Thoracic aorta (tissue), 2 donors: Measurements from ENCODE around the gene DNM3. TPM values are rescaled to one million over a fixed set of nuclear protein-coding genes. Genes with fewer than 3 reads are reported as not detected.
"Not testable (repeated sequence)": the region's sequence is repeated elsewhere in the genome, so short reads cannot be mapped to it uniquely, and the experiment has no call there.

Experiments used
- ATAC-seq: fragments of 150-250 bp; one replicate; pipeline ENCODE4 v1.8.0; 2017; ENCODE audit warnings: low read depth; ENCODE audit not compliant: insufficient number of reproducible peaks, low FRiP score
- DNase-seq: peaks from one replicate; pipeline ENCODE4 v3.0.0-alpha.2; 2020; ENCODE audit warnings: low spot score
- H3K27ac ChIP-seq, 2 donors: fragments of 200-600 bp; sonication (generic); 1 replicate in 1 of 2; 2 replicates in 1 of 2; pipeline ENCODE4 v1.5.1; 2016; ENCODE audit warnings: mild to moderate bottlenecking in 2 of 2, moderate library complexity in 2 of 2
- H3K27me3 ChIP-seq: fragments of 200-600 bp; sonication (generic); replicated peaks from 2 replicates; pipeline ENCODE4 v1.6.0; 2016; ENCODE audit warnings: mild to moderate bottlenecking; ENCODE audit not compliant: insufficient read depth
- H3K36me3 ChIP-seq: fragments of 200-600 bp; sonication (generic); one replicate; pipeline ENCODE4 v1.5.1; 2016
- H3K4me1 ChIP-seq, 2 donors: fragments of 200-600 bp; sonication (generic); 1 replicate in 1 of 2; 2 replicates in 1 of 2; pipeline versions ENCODE4 v1.5.1 to v1.6.0; 2016; ENCODE audit warnings: low read depth in 2 of 2, mild to moderate bottlenecking in 1 of 2; ENCODE audit not compliant: control insufficient read depth in 1 of 2
- H3K4me3 ChIP-seq: fragments of 200-600 bp; sonication (generic); 2 replicates; pipeline ENCODE4 v1.5.1; 2016; ENCODE audit warnings: mild to moderate bottlenecking
- H3K9me3 ChIP-seq: fragments of 200-600 bp; sonication (generic); 2 replicates; pipeline ENCODE4 v1.5.1; 2016
- CTCF ChIP-seq: fragments of 200-600 bp; sonication (generic); IDR thresholded peaks from one replicate; pipeline ENCODE4 v1.5.1; 2019; ENCODE audit warnings: antibody characterized with exemption
- total RNA-seq, 2 donors: library from RNA; depleted of rRNA; stranded (reverse); fragments of >200 nt; gene quantifications; one replicate each; pipeline versions ENCODE4 v1.1.0 to v1.2.3, GENCODE V29; 2016

Gene DNM3
- total RNA-seq, 2 donors from 2014 or later: 5.8 to 7.5 TPM

GRCh38 chr1:172071746-172072145 is 230.4 kb downstream of the DNM3 start:
- no peak for ATAC-seq
- no peaks in the 10 kb centered on the region for H3K9me3 ChIP-seq
- no peak overlapping the region for H3K27ac ChIP-seq
- no peaks in the 10 kb centered on the region for H3K27me3 ChIP-seq
- H3K4me1 ChIP-seq: peaks cover 0 to 12% of the 10 kb centered on the region in 2 donors
- H3K36me3 ChIP-seq: no peaks in the 10 kb centered on the region
- H3K4me3 ChIP-seq: no peak overlapping the region
- no peak for TF ChIP-seq CTCF
- no peak for DNase-seq

- H3K4me3 ChIP-seq, H3K36me3 ChIP-seq, H3K4me1 ChIP-seq, ATAC-seq, DNase-seq, H3K27me3 ChIP-seq, H3K27ac ChIP-seq, H3K9me3 ChIP-seq: not testable (repeated sequence)
These were observed 238.6 kb downstream of the DNM3 start for GRCh38 chr1:172079859-172080258.

GRCh38 chr1:172083191-172083590 is 241.9 kb downstream of the DNM3 start:
- H3K36me3 ChIP-seq: no peaks in the 10 kb centered on the region
- DNase-seq: no peak

GRCh38 chr1:172084876-172085275 is 243.6 kb downstream of the DNM3 start:
- peaks cover 0 to 8% of the 10 kb centered on the region in 2 donors for H3K4me1 ChIP-seq
- H3K9me3 ChIP-seq: no peaks in the 10 kb centered on the region
- H3K27me3 ChIP-seq: no peaks in the 10 kb centered on the region
- ATAC-seq (no peak), DNase-seq (no peak)
- H3K36me3 ChIP-seq: no peaks in the 10 kb centered on the region
- H3K27ac ChIP-seq: no peak overlapping the region
- H3K4me3 ChIP-seq: no peak overlapping the region
- TF ChIP-seq CTCF: no peak

More at GRCh38 chr1:172083191-172083590, 241.9 kb downstream of the DNM3 start:
- no peak for TF ChIP-seq CTCF
- Histone ChIP-seq H3K27me3 (no peaks in the 10 kb centered on the region), H3K4me1 (peaks cover 0 to 8% of the 10 kb centered on the region in 2 donors), H3K4me3 (no peak overlapping the region), H3K27ac (no peak overlapping the region), H3K9me3 (no peaks in the 10 kb centered on the region)
- ATAC-seq: no peak

DNA sequence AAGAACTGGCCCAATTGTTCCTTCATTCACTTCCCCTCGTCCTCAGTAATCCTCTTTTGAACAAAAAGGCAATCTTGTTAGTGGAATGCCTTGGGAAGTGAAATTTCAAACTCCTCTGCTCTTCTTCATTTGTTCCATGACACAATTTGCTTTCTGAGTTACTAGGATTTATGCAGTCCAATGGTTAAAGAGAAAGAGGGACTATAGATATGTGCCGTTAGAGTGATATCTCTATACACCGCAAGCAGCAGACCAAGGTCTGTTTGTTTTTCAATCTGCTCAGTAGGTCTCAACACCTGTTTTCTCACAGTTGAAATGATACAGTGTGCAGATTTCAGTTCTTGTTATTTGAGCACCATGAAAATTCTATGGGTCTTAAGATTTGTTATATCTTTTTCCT is 244.0 kb downstream of the DNM3 start:
- no peak overlapping the region for H3K27ac ChIP-seq
- ATAC-seq (no peak), DNase-seq (no peak)
- H3K4me1 ChIP-seq: peaks cover 0 to 8% of the 10 kb centered on the region in 2 donors
- no peaks in the 10 kb centered on the region for H3K27me3 ChIP-seq
- no peaks in the 10 kb centered on the region for H3K36me3 ChIP-seq
- H3K4me3 ChIP-seq: no peak overlapping the region
- no peak for TF ChIP-seq CTCF
- no peaks in the 10 kb centered on the region for H3K9me3 ChIP-seq

GRCh38 chr1:172086137-172086536 is 244.8 kb downstream of the DNM3 start:
- Histone ChIP-seq H3K27ac (no peak overlapping the region), H3K27me3 (no peaks in the 10 kb centered on the region), H3K4me3 (no peak overlapping the region), H3K4me1 (peaks cover 0 to 8% of the 10 kb centered on the region in 2 donors), H3K36me3 (no peaks in the 10 kb centered on the region), H3K9me3 (no peaks in the 10 kb centered on the region)
- no peak for DNase-seq
- no peak for TF ChIP-seq CTCF
- no peak for ATAC-seq
